HEK293T (cell line): ENCODE measurements around the gene F3.

ENCODE experiments used
- BHLHE40 ChIP-seq: fragments of 450-650 bp; IDR thresholded peaks from 2 replicates; pipeline ENCODE4 v1.6.1; 2016; ENCODE audit warnings: mild to moderate bottlenecking, moderate library complexity, borderline replicate concordance
- ELF4 ChIP-seq: fragments of 450-650 bp; IDR thresholded peaks from 2 replicates; pipeline ENCODE4 v1.6.1; 2017; ENCODE audit warnings: antibody characterized with exemption
- FOXA1 ChIP-seq: fragments of 450-650 bp; IDR thresholded peaks from 2 replicates; pipeline ENCODE4 v1.6.1; 2016; ENCODE audit warnings: mild to moderate bottlenecking
- FOXK2 ChIP-seq: fragments of 450-650 bp; IDR thresholded peaks from 2 replicates; pipeline ENCODE4 v1.6.1; 2016; ENCODE audit warnings: mild to moderate bottlenecking
- FOXM1 ChIP-seq: fragments of 450-650 bp; IDR thresholded peaks from 2 replicates; pipeline ENCODE4 v1.6.1; 2017; ENCODE audit warnings: mild to moderate bottlenecking, borderline replicate concordance
- HDGF ChIP-seq: fragments of 450-650 bp; IDR thresholded peaks from 2 replicates; pipeline ENCODE4 v1.6.1; 2017; ENCODE audit warnings: antibody characterized with exemption, borderline replicate concordance
- NFRKB ChIP-seq: fragments of 450-650 bp; IDR thresholded peaks from 2 replicates; pipeline ENCODE4 v1.6.1; 2016; ENCODE audit warnings: mild to moderate bottlenecking, moderate library complexity
- PKNOX1 ChIP-seq: fragments of 450-650 bp; IDR thresholded peaks from 2 replicates; pipeline ENCODE4 v1.6.1; 2016
- SP1 ChIP-seq: fragments of 450-650 bp; IDR thresholded peaks from 2 replicates; pipeline ENCODE4 v1.6.1; 2017
- SUZ12 ChIP-seq: fragments of 450-650 bp; IDR thresholded peaks from 2 replicates; pipeline ENCODE4 v1.6.1; 2016; ENCODE audit warnings: mild to moderate bottlenecking
- ZNF384 ChIP-seq: fragments of 450-650 bp; IDR thresholded peaks from 2 replicates; pipeline ENCODE4 v1.6.1; 2016

DNA sequence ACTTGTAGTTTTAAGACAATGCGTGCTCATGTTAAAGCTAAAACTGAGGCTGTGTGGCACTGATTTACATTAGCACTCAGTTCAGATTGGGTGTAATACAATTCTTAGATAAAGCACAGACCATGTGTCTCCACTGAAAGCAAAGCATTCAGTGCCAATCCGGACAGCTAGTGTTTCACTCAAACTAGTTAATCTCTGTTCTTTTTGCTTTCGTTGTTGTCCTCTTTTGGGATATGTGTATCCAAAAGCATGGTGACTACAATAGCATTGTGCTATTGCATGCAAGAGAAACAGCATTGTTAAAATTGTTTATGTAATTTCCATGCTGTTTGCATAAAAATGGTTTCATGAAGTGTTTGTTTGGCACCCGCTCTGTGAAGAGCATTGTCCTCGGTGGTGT lies 54.6 kb downstream of the F3 start:
- TF ChIP-seq SUZ12 (no peak), FOXM1 (no peak), FOXK2 (no peak), BHLHE40 (no peak), ZNF384 (no peak), HDGF (no peak), SP1 (no peak), FOXA1 (no peak), PKNOX1 (no peak), ELF4 (no peak), NFRKB (no peak)
